Measurements from ENCODE around the gene RNF44. TPM values are rescaled to one million over a fixed set of nuclear protein-coding genes. Genes with fewer than 3 reads are reported as not detected.
"Not testable (repeated sequence)": the region's sequence is repeated elsewhere in the genome, so short reads cannot be mapped to it uniquely, and the experiment has no call there.

The RNF44 gene
- total RNA-seq, 2 donors from 2014 or later = 228 to 288 TPM

- peaks cover 5% of the 10 kb centered on the region for H3K36me3 Mint-ChIP-seq (ENCODE audit: low read depth)
- peaks cover 8% of the 10 kb centered on the region for H3K4me1 Mint-ChIP-seq
- no peak overlapping the region for H3K27ac Mint-ChIP-seq
- ATAC-seq = no peak
- no peak overlapping the region for H3K4me3 Mint-ChIP-seq
- peaks cover 7% of the 10 kb centered on the region for H3K27me3 Mint-ChIP-seq
- no peak for DNase-seq
- no peaks in the 10 kb centered on the region for H3K9me3 ChIP-seq (ENCODE audit: control insufficient read depth, low read length, poor library complexity, severe bottlenecking)
These were observed 28.6 kb upstream of the RNF44 start for GRCh38 chr5:176565760-176566288.

- peaks cover 5% of the 10 kb centered on the region for H3K36me3 Mint-ChIP-seq (ENCODE audit: low read depth)
- no peaks in the 10 kb centered on the region for H3K9me3 ChIP-seq (ENCODE audit: control insufficient read depth, low read length, poor library complexity, severe bottlenecking)
These were observed 26.8 kb upstream of the RNF44 start for GRCh38 chr5:176564002-176564401.

GRCh38 chr5:176562189-176562588 is 25.0 kb upstream of the RNF44 start:
- H3K27me3 Mint-ChIP-seq = peaks cover 7% of the 10 kb centered on the region
- no peak for DNase-seq
- peak overlapping the region; percentile 25 for H3K4me3 Mint-ChIP-seq
- ATAC-seq = no peak
- peaks cover 18% of the 10 kb centered on the region for H3K4me1 Mint-ChIP-seq
- H3K36me3 Mint-ChIP-seq (ENCODE audit: low read depth) = peaks cover 5% of the 10 kb centered on the region
- peak overlapping the region; percentile 76 for H3K27ac Mint-ChIP-seq
- no peaks in the 10 kb centered on the region for H3K9me3 ChIP-seq (ENCODE audit: control insufficient read depth, low read length, poor library complexity, severe bottlenecking)

More at GRCh38 chr5:176564002-176564401, 26.8 kb upstream of the RNF44 start:
- H3K27ac Mint-ChIP-seq = no peak overlapping the region
- H3K27me3 Mint-ChIP-seq = peaks cover 7% of the 10 kb centered on the region
- no peak for DNase-seq
- H3K4me3 Mint-ChIP-seq = no peak overlapping the region
- no peak for ATAC-seq
- peaks cover 18% of the 10 kb centered on the region for H3K4me1 Mint-ChIP-seq

- H3K36me3 Mint-ChIP-seq (ENCODE audit: low read depth) = peaks cover 5% of the 10 kb centered on the region
- DNase-seq (no peak), ATAC-seq (no peak)
- peaks cover 22% of the 10 kb centered on the region for H3K4me1 Mint-ChIP-seq
- H3K4me3 Mint-ChIP-seq = no peak overlapping the region
- H3K27me3 Mint-ChIP-seq = peaks cover 7% of the 10 kb centered on the region
- peak overlapping the region; percentile 76 for H3K27ac Mint-ChIP-seq
- H3K9me3 ChIP-seq (ENCODE audit: control insufficient read depth, low read length, poor library complexity, severe bottlenecking) = no peaks in the 10 kb centered on the region
These were observed 24.1 kb upstream of the RNF44 start for GRCh38 chr5:176561259-176561658.

- H3K9me3 ChIP-seq (ENCODE audit: control insufficient read depth, low read length, poor library complexity, severe bottlenecking) = no peaks in the 10 kb centered on the region
- peaks cover 28% of the 10 kb centered on the region for H3K4me1 Mint-ChIP-seq
- peaks cover 3% of the 10 kb centered on the region for H3K36me3 Mint-ChIP-seq (ENCODE audit: low read depth)
- ATAC-seq (no peak), DNase-seq (no peak)
- no peak overlapping the region for H3K4me3 Mint-ChIP-seq
- peak overlapping the region; percentile 45 for H3K27ac Mint-ChIP-seq
- H3K27me3 Mint-ChIP-seq = no peaks in the 10 kb centered on the region
These were observed 23.2 kb upstream of the RNF44 start for GRCh38 chr5:176560364-176560763.

- Mint-ChIP-seq H3K4me3 (peak overlapping the region; percentile 46), H3K27ac (peak overlapping the region; percentile 45), H3K36me3 (ENCODE audit: low read depth) (peaks cover 3% of the 10 kb centered on the region), H3K4me1 (peaks cover 34% of the 10 kb centered on the region), H3K27me3 (no peaks in the 10 kb centered on the region)
- H3K9me3 ChIP-seq (ENCODE audit: control insufficient read depth, low read length, poor library complexity, severe bottlenecking) = no peaks in the 10 kb centered on the region
- ATAC-seq = peak; percentile 69
- DNase-seq = no peak
These were observed 22.5 kb upstream of the RNF44 start for GRCh38 chr5:176559683-176560082.

GRCh38 chr5:176557846-176558245 is 20.6 kb upstream of the RNF44 start:
- no peak for ATAC-seq
- peaks cover 3% of the 10 kb centered on the region for H3K36me3 Mint-ChIP-seq (ENCODE audit: low read depth)
- H3K4me1 Mint-ChIP-seq = peaks cover 44% of the 10 kb centered on the region
- no peaks in the 10 kb centered on the region for H3K9me3 ChIP-seq (ENCODE audit: control insufficient read depth, low read length, poor library complexity, severe bottlenecking)
- H3K4me3 Mint-ChIP-seq = no peak overlapping the region
- peak overlapping the region; percentile 95 for H3K27ac Mint-ChIP-seq
- no peak for DNase-seq
- H3K27me3 Mint-ChIP-seq = no peaks in the 10 kb centered on the region

- Mint-ChIP-seq H3K4me1 (peaks cover 40% of the 10 kb centered on the region), H3K4me3 (peak overlapping the region; percentile 43), H3K27ac (peak overlapping the region; percentile 95), H3K27me3 (no peaks in the 10 kb centered on the region), H3K36me3 (ENCODE audit: low read depth) (no peaks in the 10 kb centered on the region)
- ATAC-seq (no peak), DNase-seq (no peak)
- no peaks in the 10 kb centered on the region for H3K9me3 ChIP-seq (ENCODE audit: control insufficient read depth, low read length, poor library complexity, severe bottlenecking)
These were observed 16.3 kb upstream of the RNF44 start for GRCh38 chr5:176553260-176554085.

- no peaks in the 10 kb centered on the region for H3K9me3 ChIP-seq (ENCODE audit: control insufficient read depth, low read length, poor library complexity, severe bottlenecking)
- no peaks in the 10 kb centered on the region for H3K36me3 Mint-ChIP-seq (ENCODE audit: low read depth)
- H3K4me3 Mint-ChIP-seq = no peak overlapping the region
- H3K4me1 Mint-ChIP-seq = peaks cover 43% of the 10 kb centered on the region
- DNase-seq = no peak
- peak overlapping the region; percentile 95 for H3K27ac Mint-ChIP-seq
- ATAC-seq = no peak
- no peaks in the 10 kb centered on the region for H3K27me3 Mint-ChIP-seq
These were observed 15.2 kb upstream of the RNF44 start for GRCh38 chr5:176552332-176552869.

GRCh38 chr5:176550937-176551336 is 13.7 kb upstream of the RNF44 start:
- DNase-seq; H3K27me3 Mint-ChIP-seq; H3K36me3 Mint-ChIP-seq (ENCODE audit: low read depth); ATAC-seq; H3K9me3 ChIP-seq (ENCODE audit: control insufficient read depth, low read length, poor library complexity, severe bottlenecking): not testable (repeated sequence)
- Mint-ChIP-seq H3K4me3 (peak overlapping the region; percentile 75), H3K4me1 (peaks cover 37% of the 10 kb centered on the region), H3K27ac (peak overlapping the region; percentile 81)

GRCh38 chr5:176550275-176550831 is 13.2 kb upstream of the RNF44 start:
- peaks cover 34% of the 10 kb centered on the region for H3K4me1 Mint-ChIP-seq
- no peaks in the 10 kb centered on the region for H3K9me3 ChIP-seq (ENCODE audit: control insufficient read depth, low read length, poor library complexity, severe bottlenecking)
- DNase-seq = no peak
- H3K36me3 Mint-ChIP-seq (ENCODE audit: low read depth) = no peaks in the 10 kb centered on the region
- H3K4me3 Mint-ChIP-seq = peak overlapping the region; percentile 75
- no peak for ATAC-seq
- H3K27me3 Mint-ChIP-seq = no peaks in the 10 kb centered on the region
- peak overlapping the region; percentile 81 for H3K27ac Mint-ChIP-seq

- Mint-ChIP-seq H3K27ac (peak overlapping the region; percentile 81), H3K27me3 (no peaks in the 10 kb centered on the region), H3K4me3 (no peak overlapping the region), H3K36me3 (ENCODE audit: low read depth) (no peaks in the 10 kb centered on the region), H3K4me1 (peaks cover 29% of the 10 kb centered on the region)
- DNase-seq (no peak), ATAC-seq (no peak)
- no peaks in the 10 kb centered on the region for H3K9me3 ChIP-seq (ENCODE audit: control insufficient read depth, low read length, poor library complexity, severe bottlenecking)
These were observed 12.7 kb upstream of the RNF44 start for GRCh38 chr5:176549871-176550270.

- no peaks in the 10 kb centered on the region for H3K9me3 ChIP-seq (ENCODE audit: control insufficient read depth, low read length, poor library complexity, severe bottlenecking)
- no peaks in the 10 kb centered on the region for H3K27me3 Mint-ChIP-seq
- peaks cover 30% of the 10 kb centered on the region for H3K4me1 Mint-ChIP-seq
- peak within 1 kb of the TSS; percentile 95 for H3K27ac Mint-ChIP-seq
- no peak for ATAC-seq
- no peaks in the 10 kb centered on the region for H3K36me3 Mint-ChIP-seq (ENCODE audit: low read depth)
- DNase-seq = no peak
- no peak within 1 kb of the TSS for H3K4me3 Mint-ChIP-seq
These were observed 11.8 kb upstream of the RNF44 start, which contains the start of gene CDHR2 for GRCh38 chr5:176548967-176549444. Gene CDHR2 (plus strand): TSS chr5:176549342. CDS start chr5:176565353, 16,011 bp downstream.
